CD14-positive monocyte (primary cell): Measurements from ENCODE around the gene DUSP12. TPM values are rescaled to one million over a fixed set of nuclear protein-coding genes. Genes with fewer than 3 reads are reported as not detected.

Source experiments
- DNase-seq, 3 donors: peaks; one replicate each; pipeline ENCODE4 v3.0.0-alpha.2; 2011 to 2022
- H2AFZ ChIP-seq: 2 replicates; pipeline ENCODE4 v1.6.0; 2012; ENCODE audit warnings: mild to moderate bottlenecking, low read depth, low read length, inconsistent platforms; ENCODE audit not compliant: insufficient read depth, poor library complexity, severe bottlenecking
- H3K27ac ChIP-seq, 2 donors: 1 replicate in 1 of 2; 2 replicates in 1 of 2; pipeline ENCODE4 v1.5.1; 2012 to 2013; ENCODE audit warnings: low read length in 2 of 2, control low read depth in 1 of 2, inconsistent platforms in 1 of 2, low read depth in 1 of 2, mild to moderate bottlenecking in 1 of 2
- H3K27me3 ChIP-seq, 2 donors: one replicate each; pipeline versions ENCODE4 v1.6.0 to v1.6.1; 2011 to 2013; ENCODE audit warnings: low read length in 2 of 2; ENCODE audit not compliant: control insufficient read depth in 2 of 2, insufficient read depth in 2 of 2
- H3K36me3 ChIP-seq, 2 donors: replicated peaks in 1 of 2; 1 replicate in 1 of 2; 2 replicates in 1 of 2; pipeline versions ENCODE4 v1.5.1 to v1.6.1; 2012 to 2013; ENCODE audit warnings: low read length in 2 of 2, control low read depth in 1 of 2, inconsistent platforms in 1 of 2, mild to moderate bottlenecking in 1 of 2; ENCODE audit not compliant: insufficient read depth in 2 of 2, control insufficient read depth in 1 of 2
- H3K4me1 ChIP-seq, 2 donors: 1 replicate in 1 of 2; 2 replicates in 1 of 2; pipeline versions ENCODE4 v1.5.1 to v1.6.1; 2012 to 2013; ENCODE audit warnings: low read length in 2 of 2, control low read depth in 1 of 2, inconsistent platforms in 1 of 2, mild to moderate bottlenecking in 1 of 2, moderate library complexity in 1 of 2; ENCODE audit not compliant: insufficient read depth in 2 of 2, control insufficient read depth in 1 of 2
- H3K4me2 ChIP-seq: replicated peaks from 2 replicates; pipeline ENCODE3; 2012; ENCODE audit warnings: low read length, moderate library complexity, mild to moderate bottlenecking; ENCODE audit not compliant: poor library complexity, severe bottlenecking; ENCODE audit errors: extremely low read depth
- H3K4me3 ChIP-seq, 3 experiments: fragments of 200-600 bp in 1 of 3; sonication (generic) in 1 of 3; replicated peaks in 1 of 3; 1 replicate in 2 of 3; 2 replicates in 1 of 3; pipeline ENCODE4 v1.5.1; 2011 to 2013; ENCODE audit warnings: low read length in 3 of 3, mild to moderate bottlenecking in 3 of 3, control low read depth in 2 of 3, low read depth in 2 of 3, inconsistent platforms in 1 of 3, moderate library complexity in 1 of 3
- H3K79me2 ChIP-seq: 2 replicates; pipeline ENCODE4 v1.6.0; 2012; ENCODE audit warnings: mild to moderate bottlenecking, control low read depth, inconsistent platforms, low read length, moderate library complexity; ENCODE audit not compliant: insufficient read depth
- H3K9ac ChIP-seq: 2 replicates; pipeline ENCODE4 v1.6.0; 2017; ENCODE audit warnings: low read length, mild to moderate bottlenecking; ENCODE audit not compliant: insufficient read depth, poor library complexity, severe bottlenecking
- H3K9me3 ChIP-seq, 2 donors: replicated peaks in 1 of 2; 1 replicate in 1 of 2; 2 replicates in 1 of 2; pipeline versions ENCODE4 v1.5.1 to v1.6.1; 2012 to 2013; ENCODE audit warnings: low read length in 2 of 2, control low read depth in 1 of 2; ENCODE audit not compliant: control insufficient read depth in 1 of 2, insufficient read depth in 1 of 2
- H4K20me1 ChIP-seq: 2 replicates; pipeline ENCODE4 v1.6.0; 2012; ENCODE audit warnings: mild to moderate bottlenecking, low read length, control low read depth, moderate library complexity; ENCODE audit not compliant: insufficient read depth
- H3K27ac Mint-ChIP-seq, 7 donors: one replicate each; pipeline ENCODE4 v1.8.0; 2020; ENCODE audit warnings: mild to moderate bottlenecking in 7 of 7, mixed read lengths in 7 of 7, moderate library complexity in 6 of 7, inconsistent platforms in 2 of 7
- H3K27me3 Mint-ChIP-seq, 3 donors: one replicate each; pipeline ENCODE4 v1.8.0; 2021 to 2022; ENCODE audit warnings: low read depth in 3 of 3, mild to moderate bottlenecking in 3 of 3, mixed read lengths in 3 of 3, moderate library complexity in 3 of 3, inconsistent platforms in 1 of 3
- H3K36me3 Mint-ChIP-seq, 2 donors: one replicate each; pipeline ENCODE4 v1.8.0; 2020; ENCODE audit warnings: mixed read lengths in 2 of 2, inconsistent platforms in 1 of 2, mild to moderate bottlenecking in 1 of 2
- H3K4me1 Mint-ChIP-seq: one replicate; pipeline ENCODE4 v1.8.0; 2020; ENCODE audit warnings: mild to moderate bottlenecking, mixed read lengths
- H3K4me3 Mint-ChIP-seq, 2 donors: one replicate each; pipeline ENCODE4 v1.8.0; 2020; ENCODE audit warnings: mild to moderate bottlenecking in 2 of 2, mixed read lengths in 2 of 2, moderate library complexity in 1 of 2
- H3K9me3 Mint-ChIP-seq, 7 donors: one replicate each; pipeline ENCODE4 v1.8.0; 2020 to 2022; ENCODE audit warnings: mixed read lengths in 7 of 7, mild to moderate bottlenecking in 6 of 7, moderate library complexity in 6 of 7, inconsistent platforms in 2 of 7
- WGBS: methylation state at CpG from one replicate; pipeline ENCODE4 v1.1.5; 2013; ENCODE audit warnings: missing lambda C conversion rate; ENCODE audit not compliant: insufficient coverage; 5-methylcytosine and 5-hydroxymethylcytosine counted together
- intact Hi-C, 2 donors: fragments of 100-400 bp; cut with micrococcal nuclease; formaldehyde crosslinking; loops; one replicate each; pipeline versions ENCODE4 v1.15.0 to v1.15.1; 2023
- polyA plus RNA-seq, 3 donors: library from polyadenylated mRNA; depleted of rRNA in 1 of 3; unstranded in 2 of 3; stranded (reverse) in 1 of 3; fragments of 300-500 nt in 2 of 3; fragments of >200 nt in 1 of 3; fragmentation: Illumina TruSeq in 2 of 3; gene quantifications; 1 replicate in 2 of 3; 2 replicates in 1 of 3; pipeline ENCODE4 v1.2.3, GENCODE V29; 2012 to 2021
- TF ChIP-seq, protein P1 (sequence below): fragments of 200-600 bp; IDR thresholded peaks from one replicate; pipeline ENCODE4 v1.8.0; 2022; ENCODE audit warnings: antibody characterized with exemption, mild to moderate bottlenecking

DUSP12 gene
- polyA plus RNA-seq, 3 donors, result 19.0 to 32.0 (median 30.5) TPM

DNA sequence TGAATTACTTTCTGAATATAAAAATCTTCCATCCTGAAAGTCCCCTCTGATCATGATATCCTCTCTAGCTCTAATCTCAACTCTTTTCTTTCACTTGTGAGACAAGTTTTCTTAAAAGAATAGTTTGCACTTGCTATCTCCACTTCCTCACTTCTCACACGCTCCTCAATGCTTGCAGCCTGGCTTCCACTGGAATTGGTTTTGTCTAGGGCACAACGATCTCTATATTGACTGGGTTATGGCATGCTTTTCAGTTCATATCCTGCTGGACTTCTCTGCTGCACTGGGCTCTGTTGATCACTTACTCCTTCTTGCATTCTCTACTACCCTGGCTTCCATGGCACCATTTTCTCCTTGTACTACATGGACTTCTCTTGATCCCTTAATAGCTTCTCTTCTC is 42.1 kb upstream of the DUSP12 start:
- Histone ChIP-seq H3K4me3 (no peak overlapping the region), H3K4me2 (no peak overlapping the region), H3K27ac (no peak overlapping the region), H3K9ac (no peak overlapping the region), H3K79me2 (no peaks in the 10 kb centered on the region), H2AFZ (no peak overlapping the region), H3K4me1 (peaks cover 10 to 11% of the 10 kb centered on the region in 2 donors), H3K36me3 (no peaks in the 10 kb centered on the region), H4K20me1 (no peaks in the 10 kb centered on the region), H3K27me3 (peaks cover 39 to 89% of the 10 kb centered on the region in 2 donors), H3K9me3 (no peaks in the 10 kb centered on the region)
- no peak for DNase-seq
- Mint-ChIP-seq H3K27me3 (peaks cover 52 to 58% (median 53%) of the 10 kb centered on the region in 3 donors), H3K9me3 (peaks cover 0 to 2% (median 0%) of the 10 kb centered on the region in 7 donors), H3K27ac (no peak overlapping the region), H3K4me3 (no peak overlapping the region), H3K4me1 (no peaks in the 10 kb centered on the region), H3K36me3 (no peaks in the 10 kb centered on the region)
- intact Hi-C loops, result no loop called here
- 87% methylated on average over 2 of the region's 2 CpGs for WGBS
- TF ChIP-seq, protein P1, sequence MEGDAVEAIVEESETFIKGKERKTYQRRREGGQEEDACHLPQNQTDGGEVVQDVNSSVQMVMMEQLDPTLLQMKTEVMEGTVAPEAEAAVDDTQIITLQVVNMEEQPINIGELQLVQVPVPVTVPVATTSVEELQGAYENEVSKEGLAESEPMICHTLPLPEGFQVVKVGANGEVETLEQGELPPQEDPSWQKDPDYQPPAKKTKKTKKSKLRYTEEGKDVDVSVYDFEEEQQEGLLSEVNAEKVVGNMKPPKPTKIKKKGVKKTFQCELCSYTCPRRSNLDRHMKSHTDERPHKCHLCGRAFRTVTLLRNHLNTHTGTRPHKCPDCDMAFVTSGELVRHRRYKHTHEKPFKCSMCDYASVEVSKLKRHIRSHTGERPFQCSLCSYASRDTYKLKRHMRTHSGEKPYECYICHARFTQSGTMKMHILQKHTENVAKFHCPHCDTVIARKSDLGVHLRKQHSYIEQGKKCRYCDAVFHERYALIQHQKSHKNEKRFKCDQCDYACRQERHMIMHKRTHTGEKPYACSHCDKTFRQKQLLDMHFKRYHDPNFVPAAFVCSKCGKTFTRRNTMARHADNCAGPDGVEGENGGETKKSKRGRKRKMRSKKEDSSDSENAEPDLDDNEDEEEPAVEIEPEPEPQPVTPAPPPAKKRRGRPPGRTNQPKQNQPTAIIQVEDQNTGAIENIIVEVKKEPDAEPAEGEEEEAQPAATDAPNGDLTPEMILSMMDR, result no peak

DNA sequence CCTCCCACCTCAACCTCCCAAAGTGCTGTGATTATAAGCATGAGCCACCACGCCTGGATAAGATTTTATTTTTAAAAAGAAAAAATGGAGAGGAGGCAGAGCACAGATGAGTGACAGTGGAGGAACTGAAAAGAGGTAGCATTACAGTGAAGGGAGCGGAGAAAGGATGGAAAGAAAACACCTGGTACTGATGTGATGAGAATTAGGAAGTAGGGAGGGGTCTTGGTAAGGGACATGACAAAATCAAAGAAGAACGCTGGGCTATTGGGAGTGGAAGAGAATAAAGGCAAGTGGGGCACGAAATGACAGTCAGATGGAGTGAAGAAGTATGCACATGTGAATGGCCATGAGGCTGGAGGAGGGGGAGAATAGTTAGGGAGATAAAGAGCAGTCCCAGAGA is 40.2 kb upstream of the DUSP12 start:
- H3K36me3 ChIP-seq, result no peaks in the 10 kb centered on the region

More for the DNA sequence above, 40.2 kb upstream of the DUSP12 start:
- Histone ChIP-seq H4K20me1 (no peaks in the 10 kb centered on the region), H3K9ac (no peak overlapping the region), H2AFZ (no peak overlapping the region), H3K27me3 (peaks cover 42 to 89% of the 10 kb centered on the region in 2 donors), H3K4me3 (no peak overlapping the region), H3K79me2 (no peaks in the 10 kb centered on the region), H3K27ac (no peak overlapping the region), H3K4me1 (peaks cover 10 to 11% of the 10 kb centered on the region in 2 donors), H3K9me3 (no peaks in the 10 kb centered on the region), H3K4me2 (no peak overlapping the region)
- intact Hi-C loops, result no loop called here
- no peak for DNase-seq
- Mint-ChIP-seq H3K4me1 (no peaks in the 10 kb centered on the region), H3K4me3 (peak overlapping the region in 1 of 2 donors; percentile 28), H3K27me3 (peaks cover 51 to 58% (median 57%) of the 10 kb centered on the region in 3 donors), H3K36me3 (no peaks in the 10 kb centered on the region), H3K27ac (no peak overlapping the region), H3K9me3 (peaks cover 0 to 2% (median 0%) of the 10 kb centered on the region in 7 donors)
- TF ChIP-seq, protein P1, result no peak
- 92% methylated on average over 3 of the region's 4 CpGs for WGBS
